Stimulated activated CD8-positive, alpha-beta memory T cell treated with anti-CD3 and anti-CD28 coated beads, Interleukin-7, amount 100 ng/mL, for 24 hours (primary cell): ENCODE results near the gene TXNDC5.

ENCODE experiments used
- DNase-seq: peaks from one replicate; pipeline ENCODE4 v3.0.0-alpha.2; 2020; ENCODE audit warnings: low read depth

Gene TXNDC5

DNA sequence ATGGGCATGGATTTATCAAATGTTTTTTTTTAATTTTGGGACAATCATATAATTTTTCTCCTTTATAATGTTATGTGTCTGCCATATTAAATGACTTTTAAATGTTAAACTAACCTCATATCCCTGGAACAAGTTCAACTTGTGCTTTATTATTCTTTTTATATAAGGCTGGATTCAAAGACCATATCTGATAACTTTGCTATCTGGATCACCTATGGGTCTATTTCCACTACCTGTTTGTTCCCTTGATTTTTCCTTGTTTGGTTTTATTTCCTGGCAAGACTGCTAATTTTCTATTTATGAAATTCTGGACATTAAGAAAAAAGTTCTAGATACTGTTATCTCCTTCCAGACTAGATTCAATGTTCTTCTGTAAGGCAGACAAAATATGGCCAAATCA lies 58.8 kb downstream of the TXNDC5 start:
- no peak for DNase-seq

DNA sequence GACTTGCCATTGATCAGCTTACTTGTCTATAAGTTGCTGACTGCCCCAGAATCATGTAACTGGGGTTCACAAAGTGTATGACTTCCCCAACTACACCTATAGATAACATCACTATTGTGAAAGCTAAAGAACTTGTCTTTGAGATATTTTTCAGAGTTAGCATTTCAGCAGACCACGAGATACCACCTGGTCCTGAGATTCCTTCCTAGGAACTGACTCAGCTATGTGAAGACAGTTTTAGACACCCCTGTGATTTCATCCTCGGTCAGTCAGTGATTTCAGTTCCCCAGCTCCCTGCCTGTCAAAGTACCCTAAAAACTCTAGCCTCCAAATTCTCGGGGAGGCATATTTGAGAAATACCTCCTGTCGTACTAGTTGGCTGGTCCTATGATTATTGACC lies 62.4 kb downstream of the TXNDC5 start:
- no peak for DNase-seq

DNA sequence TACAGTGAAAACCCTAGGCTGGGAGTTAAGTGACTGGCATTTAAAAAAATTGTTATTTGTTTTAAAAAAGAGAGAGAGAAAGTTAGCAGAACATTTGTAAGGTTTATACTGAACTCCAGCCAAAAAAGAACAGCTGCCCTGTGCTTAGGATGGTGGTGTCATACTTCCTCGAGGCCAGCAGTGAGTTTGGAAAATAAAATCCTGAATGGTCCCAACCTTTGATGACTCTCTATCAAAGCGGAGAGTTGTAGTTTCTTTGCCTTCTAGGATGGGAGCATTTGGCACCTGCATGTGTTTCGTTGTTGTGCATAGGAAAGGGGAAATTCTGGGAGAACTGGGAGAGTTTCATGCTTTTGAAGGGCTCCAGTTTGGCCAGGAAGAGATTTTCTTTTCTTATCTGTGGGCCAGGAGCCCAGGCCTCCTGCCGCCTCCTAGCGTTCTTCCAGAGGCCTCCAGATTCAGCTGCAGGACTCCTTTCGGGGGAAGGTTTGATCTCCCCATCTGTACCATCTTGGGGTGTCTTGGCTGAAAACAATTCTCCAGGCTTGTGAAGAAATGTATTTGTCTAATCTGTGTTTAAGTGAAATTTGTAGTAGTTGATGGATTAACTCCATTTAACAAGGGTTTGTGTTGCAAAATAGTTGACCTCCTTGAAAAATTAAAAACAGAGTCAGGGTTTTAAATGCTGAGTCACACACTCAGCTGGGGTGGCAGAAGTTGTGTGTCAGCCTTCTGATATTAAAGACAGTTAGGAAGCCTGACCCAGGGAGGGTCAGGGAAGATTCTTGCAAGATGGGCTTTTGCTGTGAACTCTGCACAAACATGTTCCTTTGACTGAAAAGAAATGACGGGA lies 63.4 kb downstream of the TXNDC5 start:
- no peak for DNase-seq

DNA sequence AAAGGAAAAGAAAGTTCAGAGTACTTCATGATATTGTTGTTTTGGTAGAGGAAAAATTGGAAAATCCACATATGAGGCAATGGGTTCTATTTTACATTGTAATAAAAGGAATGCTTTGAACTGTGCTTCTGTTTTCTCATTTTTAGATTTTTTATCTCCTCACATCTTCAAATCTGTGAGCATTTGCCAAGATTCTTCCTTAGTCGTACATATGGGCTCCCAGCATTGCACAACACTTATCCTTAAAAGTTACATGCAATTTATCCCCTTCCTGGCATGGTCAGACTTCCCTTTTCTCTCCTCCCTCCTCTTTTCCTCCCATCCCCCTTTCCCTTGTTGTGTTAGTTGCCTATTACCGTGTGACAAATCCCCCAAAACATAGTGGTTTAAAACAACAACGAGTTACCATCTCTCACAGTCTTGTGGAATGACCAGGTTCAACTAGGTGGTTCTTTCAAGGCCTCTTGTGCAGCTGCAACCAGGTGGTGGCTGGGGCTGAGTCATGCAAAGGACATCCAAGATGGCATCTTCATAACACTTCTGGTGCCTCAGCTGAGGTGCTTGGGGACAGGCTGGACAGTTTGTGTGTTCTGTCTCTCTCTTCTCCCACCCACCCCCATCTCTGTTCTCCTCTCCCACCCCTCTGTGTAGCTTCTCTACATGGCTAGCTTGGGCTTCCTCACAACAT lies 68.7 kb downstream of the TXNDC5 start:
- no peak for DNase-seq

DNA sequence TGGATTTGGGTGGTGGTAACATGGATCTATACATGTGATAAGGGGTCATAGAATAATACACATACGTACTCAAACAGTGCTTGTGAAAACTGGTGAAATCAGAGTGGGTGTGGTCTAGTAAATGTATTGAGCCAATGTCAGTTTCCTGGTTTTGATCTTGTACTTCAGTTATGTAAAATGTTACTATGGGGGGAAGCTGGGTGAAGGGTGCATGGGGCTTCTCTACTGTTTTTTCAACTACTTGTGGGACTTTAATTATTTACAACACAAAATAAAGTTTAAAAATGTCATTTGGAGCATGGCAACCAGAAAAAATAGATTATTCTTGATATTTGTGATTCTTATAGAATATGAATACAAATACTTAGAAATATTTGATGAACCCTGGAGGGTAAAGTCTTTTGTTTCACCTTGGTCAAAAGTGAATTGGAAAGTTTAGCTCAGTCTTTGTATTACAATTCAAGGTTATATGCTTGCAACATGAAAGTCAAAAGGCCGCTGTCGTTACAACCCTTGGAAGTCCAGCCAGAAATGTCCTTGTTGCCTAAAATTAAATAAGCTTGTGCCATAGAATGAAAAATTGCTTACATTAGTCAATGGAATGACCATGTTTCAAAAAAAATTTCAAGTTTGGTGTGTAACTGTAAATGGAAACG lies 74.1 kb downstream of the TXNDC5 start:
- DNase-seq, result no peak

DNA sequence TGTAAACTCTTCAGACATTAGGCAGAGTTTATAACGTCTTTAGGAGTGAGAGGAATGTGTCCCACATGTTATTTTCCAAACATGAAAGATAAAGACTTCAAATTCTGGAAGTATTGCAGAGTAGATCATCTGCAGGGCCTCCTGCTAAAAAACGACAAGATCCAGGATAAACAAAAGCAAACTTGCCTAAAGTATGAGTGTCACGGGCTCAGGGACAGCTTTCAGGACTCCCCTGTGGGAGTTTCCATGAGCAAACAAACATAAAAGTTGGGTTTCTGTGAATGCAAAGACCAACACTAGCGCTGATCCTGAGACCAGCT lies 76.9 kb downstream of the TXNDC5 start:
- DNase-seq, result no peak

DNA sequence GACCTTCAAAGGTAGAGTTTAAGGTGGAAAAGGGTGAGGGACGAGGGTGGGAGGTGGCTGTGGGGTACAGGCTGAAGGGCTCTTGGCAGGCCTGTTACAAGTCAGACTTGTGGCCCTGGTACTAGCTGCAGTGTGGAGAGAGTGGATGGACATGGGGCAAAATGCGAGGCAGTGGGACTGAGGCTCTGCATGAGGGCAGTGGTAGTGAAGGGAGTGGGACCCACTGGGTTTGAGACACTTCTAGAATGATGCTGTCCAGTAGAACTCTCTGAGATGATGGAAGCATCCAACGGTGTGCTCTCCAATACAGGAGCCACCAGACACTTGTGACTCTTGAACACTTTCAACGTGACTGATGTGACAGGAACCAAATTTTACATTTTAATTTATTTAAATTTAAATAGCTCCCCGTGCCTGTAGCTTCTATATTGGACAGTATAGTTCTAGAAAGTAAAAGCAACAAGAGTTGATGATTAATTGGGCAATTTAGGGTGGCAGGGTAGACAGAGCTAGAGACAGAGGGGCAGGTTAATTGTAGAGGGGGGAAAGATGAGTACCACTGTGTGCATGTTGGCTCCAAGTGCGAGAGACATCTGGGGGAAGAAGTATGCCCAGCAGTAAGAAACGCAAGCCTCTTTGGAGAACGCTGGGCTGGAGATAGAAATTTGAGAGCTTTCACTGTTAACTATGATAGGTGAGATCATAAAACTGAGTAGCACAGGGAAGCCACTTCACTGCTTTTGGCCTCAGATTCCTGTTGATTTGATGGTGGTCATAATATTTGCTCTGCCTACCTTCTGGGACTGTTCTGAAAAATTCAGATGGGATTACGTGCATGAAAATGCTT lies 77.5 kb downstream of the TXNDC5 start:
- DNase-seq, result no peak
